ENCODE measurements around the gene PIF1.

DNA sequence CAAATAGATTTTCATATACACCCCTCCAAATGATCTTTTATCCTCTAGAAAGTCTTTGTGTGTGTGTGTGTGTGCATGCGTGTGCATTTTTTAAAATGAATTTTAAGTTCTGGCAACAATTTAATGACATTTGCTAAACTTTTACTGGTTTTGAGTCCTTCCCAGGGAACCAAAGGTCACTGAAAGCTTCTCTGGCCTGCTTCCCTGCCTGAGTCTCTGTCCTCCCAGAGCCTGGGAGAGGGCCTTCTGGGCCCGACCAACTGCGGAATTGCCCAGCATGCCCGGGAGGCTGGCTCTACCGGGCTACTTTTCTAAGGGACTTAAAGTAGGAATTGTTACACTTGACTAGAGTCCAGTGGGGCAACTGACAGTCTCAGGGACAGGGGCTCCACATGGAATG lies 42.7 kb downstream of the PIF1 start:
- TF ChIP-seq CTCF (IDR thresholded peaks at IDR 0.05; ENCODE audit: poor library complexity, severe bottlenecking) (no peak), RAD21 (conservative IDR thresholded peaks at IDR 0.05) (no peak), MXI1 (conservative IDR thresholded peaks at IDR 0.05; ENCODE audit: poor library complexity, severe bottlenecking) (no peak), POLR2AphosphoS5 (IDR thresholded peaks at IDR 0.05) (no peak), SMC3 (conservative IDR thresholded peaks at IDR 0.05; ENCODE audit: poor library complexity) (no peak), EZH2 (IDR thresholded peaks at IDR 0.05; ENCODE audit: borderline replicate concordance, insufficient read depth, low read length, poor library complexity, severe bottlenecking) (no peak), TAF1 (IDR thresholded peaks at IDR 0.05; ENCODE audit: low read depth) (no peak)

Measured in neural cell (in vitro differentiated cells).